C4-2B (cell line): ENCODE data around the gene TNMD.

Source experiments
- CTCF ChIP-seq: fragments of 450-650 bp; conservative IDR thresholded peaks from 2 replicates; pipeline ENCODE4 v1.5.1; 2017; ENCODE audit warnings: mild to moderate bottlenecking
- ZFX ChIP-seq: fragments of 450-650 bp; IDR thresholded peaks from 2 replicates; pipeline ENCODE4 v1.6.1; 2017

GRCh38 chrX:100625985-100626491, 41.3 kb downstream of the TNMD start:
- TF ChIP-seq CTCF: no peak
- TF ChIP-seq ZFX: no peak
